Activated naive CD8-positive, alpha-beta T cell treated with anti-CD3 and anti-CD28 coated beads for 36 hours (primary cell): ENCODE data around the gene USP35. TPM values are rescaled to one million over a fixed set of nuclear protein-coding genes. Genes with fewer than 3 reads are reported as not detected.

ENCODE experiments used
- DNase-seq: peaks from one replicate; pipeline ENCODE4 v3.0.0; 2021
- H3K27ac Mint-ChIP-seq: one replicate; pipeline ENCODE4 v1.8.0; 2022; ENCODE audit warnings: mild to moderate bottlenecking, moderate library complexity, mixed read lengths
- H3K27me3 Mint-ChIP-seq: one replicate; pipeline ENCODE4 v1.8.0; 2022; ENCODE audit warnings: mild to moderate bottlenecking, mixed read lengths
- H3K36me3 Mint-ChIP-seq: one replicate; pipeline ENCODE4 v1.8.0; 2021; ENCODE audit warnings: mild to moderate bottlenecking, mixed read lengths
- H3K4me1 Mint-ChIP-seq: one replicate; pipeline ENCODE4 v1.8.0; 2021; ENCODE audit warnings: mixed read lengths
- H3K4me3 Mint-ChIP-seq: one replicate; pipeline ENCODE4 v1.8.0; 2022; ENCODE audit warnings: mild to moderate bottlenecking, moderate library complexity, mixed read lengths
- H3K9me3 Mint-ChIP-seq: one replicate; pipeline ENCODE4 v1.8.0; 2022; ENCODE audit warnings: mixed read lengths
- total RNA-seq, 2 experiments: library from RNA; stranded (reverse); gene quantifications; one replicate each; pipeline ENCODE4 v1.2.3, GENCODE V29; 2021

The USP35 gene
- total RNA-seq, 2 experiments from 2014 or later = 3.5 to 4.2 TPM

DNA sequence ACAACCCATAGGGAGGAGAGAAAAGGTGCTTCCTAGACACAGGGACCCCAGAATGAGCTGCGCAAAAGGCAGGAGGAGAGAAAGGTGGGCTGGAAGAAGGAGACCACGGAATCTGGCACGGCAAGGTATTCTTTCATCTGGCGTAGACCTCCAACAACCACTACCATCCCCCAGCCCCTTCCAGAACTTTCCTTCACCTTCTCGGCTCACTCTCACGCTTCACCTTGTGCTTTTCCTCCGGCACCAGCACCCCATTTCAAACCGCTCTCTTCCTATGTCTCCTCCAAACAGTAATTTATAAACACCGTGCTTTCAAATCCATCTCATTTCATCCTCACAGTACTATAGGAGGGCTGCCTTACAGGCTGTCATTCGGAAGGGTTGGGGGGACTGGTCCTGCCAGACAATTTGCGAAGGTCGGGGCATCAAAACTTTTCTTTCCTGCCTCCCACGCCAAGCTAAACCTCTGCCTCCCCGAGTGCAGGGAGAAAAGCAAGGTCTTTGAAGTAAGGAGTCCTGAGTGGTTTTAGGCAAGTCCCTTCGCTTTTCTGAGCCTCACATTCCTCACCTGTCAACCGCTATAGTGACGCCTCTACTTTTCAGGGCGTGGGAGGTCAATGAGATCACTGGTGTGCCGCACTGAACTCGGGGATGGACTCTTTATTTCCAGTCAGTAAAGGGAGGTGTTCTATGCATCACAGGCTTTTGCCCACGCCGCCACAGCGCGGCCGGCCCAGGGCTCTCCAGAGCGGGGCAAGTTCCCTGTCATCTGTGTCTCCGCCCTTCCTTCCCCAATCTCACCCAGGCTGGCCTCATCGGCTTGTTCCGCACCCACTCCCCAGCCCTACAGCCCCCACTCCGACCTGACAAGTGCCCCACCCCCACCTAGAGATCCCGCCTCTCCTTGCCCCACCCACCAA is 1.1 kb upstream of the USP35 start:
- H3K27ac Mint-ChIP-seq = peak overlapping the region; percentile 100
- DNase-seq = peak; percentile 84
- peaks cover 44% of the 10 kb centered on the region for H3K4me1 Mint-ChIP-seq
- H3K36me3 Mint-ChIP-seq = peaks cover 4% of the 10 kb centered on the region
- H3K9me3 Mint-ChIP-seq = no peaks in the 10 kb centered on the region
- H3K4me3 Mint-ChIP-seq = peak overlapping the region; percentile 99
- no peaks in the 10 kb centered on the region for H3K27me3 Mint-ChIP-seq

GRCh38 chr11:78189174-78189724 is 530 bp downstream of the USP35 start:
- Mint-ChIP-seq H3K27ac (peak overlapping the region; percentile 70), H3K36me3 (no peaks in the 10 kb centered on the region), H3K4me3 (peak overlapping the region; percentile 99), H3K9me3 (no peaks in the 10 kb centered on the region), H3K27me3 (no peaks in the 10 kb centered on the region), H3K4me1 (peaks cover 56% of the 10 kb centered on the region)
- no peak for DNase-seq

DNA sequence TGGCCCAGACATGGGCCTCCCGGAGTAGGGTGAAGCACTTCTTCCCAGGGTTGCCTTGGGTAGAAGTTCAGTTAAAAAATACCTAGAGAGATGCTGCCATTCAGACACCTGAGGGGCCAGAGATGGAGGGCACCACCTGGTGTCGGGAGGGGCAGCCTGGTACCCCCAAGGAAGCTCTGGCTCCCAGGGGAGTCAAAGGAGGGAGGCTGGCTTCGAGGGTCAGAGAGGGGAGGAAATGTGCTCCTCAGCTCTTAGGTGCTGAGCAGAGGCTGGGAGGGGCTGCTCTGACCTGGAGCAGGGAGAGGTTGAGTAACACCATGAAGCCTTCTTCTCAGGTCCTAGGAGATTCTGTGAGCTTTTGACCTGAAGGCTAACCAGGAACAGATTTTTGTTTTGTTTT is 1.1 kb downstream of the USP35 start:
- H3K4me3 Mint-ChIP-seq = peak overlapping the region; percentile 99
- H3K27ac Mint-ChIP-seq = peak overlapping the region; percentile 70
- peaks cover 56% of the 10 kb centered on the region for H3K4me1 Mint-ChIP-seq
- no peaks in the 10 kb centered on the region for H3K9me3 Mint-ChIP-seq
- peaks cover 2% of the 10 kb centered on the region for H3K36me3 Mint-ChIP-seq
- DNase-seq = no peak
- H3K27me3 Mint-ChIP-seq = no peaks in the 10 kb centered on the region

DNA sequence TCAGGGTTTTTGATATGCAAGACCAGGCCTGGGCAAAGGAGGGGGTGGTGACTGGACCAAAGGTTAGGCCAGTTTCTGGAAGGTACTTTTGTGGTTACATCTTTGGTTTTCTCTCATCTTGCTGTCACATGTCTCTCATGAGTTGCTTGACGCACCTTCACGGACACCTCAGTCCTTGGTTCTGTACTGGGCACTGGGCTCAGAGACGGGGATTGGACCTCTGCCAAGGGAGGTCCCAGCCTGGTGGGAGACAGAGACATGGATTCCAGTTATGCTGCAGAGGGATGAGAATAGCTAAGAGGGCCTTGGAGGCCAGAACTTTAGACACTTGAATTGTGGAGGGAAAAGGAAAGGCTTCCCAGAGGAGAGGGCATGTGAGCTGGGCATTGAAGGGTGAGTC is 1.7 kb downstream of the USP35 start:
- Mint-ChIP-seq H3K27ac (no peak overlapping the region), H3K9me3 (no peaks in the 10 kb centered on the region), H3K36me3 (peaks cover 2% of the 10 kb centered on the region), H3K4me3 (no peak overlapping the region), H3K4me1 (peaks cover 56% of the 10 kb centered on the region), H3K27me3 (no peaks in the 10 kb centered on the region)
- DNase-seq = no peak

DNA sequence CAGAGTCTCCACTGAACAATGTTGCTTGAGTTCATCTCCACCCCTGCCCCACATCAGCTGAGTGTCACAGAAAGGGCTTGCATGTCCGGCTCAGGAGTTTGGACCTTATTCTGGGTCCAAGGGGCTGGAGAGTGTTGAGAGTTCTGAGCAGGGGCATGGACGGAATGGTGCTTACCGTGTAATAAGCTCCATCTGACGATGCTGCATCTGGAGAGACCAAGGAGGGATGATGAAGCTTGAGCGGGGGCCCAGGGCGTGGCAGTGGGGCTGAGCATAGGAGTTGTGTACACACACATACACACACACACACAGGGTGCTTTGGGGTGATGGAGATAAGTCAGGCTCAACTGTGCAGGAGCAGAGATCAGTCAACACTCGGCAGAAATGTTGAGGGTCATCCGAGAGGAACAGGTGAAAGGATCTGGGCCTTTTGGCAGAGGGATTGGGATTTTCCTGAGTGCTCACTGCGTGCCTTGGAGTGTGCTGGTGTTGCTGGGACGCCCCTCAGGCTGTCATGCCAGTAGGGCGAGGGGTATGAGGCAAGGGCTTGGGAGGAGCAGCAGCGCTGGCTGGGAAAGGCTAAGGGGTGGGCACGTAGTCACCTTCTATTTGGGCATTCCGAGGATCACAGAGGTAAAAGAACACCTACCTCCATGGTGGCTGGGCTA is 2.3 kb downstream of the USP35 start:
- no peaks in the 10 kb centered on the region for H3K27me3 Mint-ChIP-seq
- peaks cover 3% of the 10 kb centered on the region for H3K36me3 Mint-ChIP-seq
- H3K4me1 Mint-ChIP-seq = peaks cover 52% of the 10 kb centered on the region
- H3K27ac Mint-ChIP-seq = no peak overlapping the region
- no peaks in the 10 kb centered on the region for H3K9me3 Mint-ChIP-seq
- no peak overlapping the region for H3K4me3 Mint-ChIP-seq
- DNase-seq = no peak

- Mint-ChIP-seq H3K4me1 (peaks cover 40% of the 10 kb centered on the region), H3K27ac (no peak overlapping the region), H3K27me3 (no peaks in the 10 kb centered on the region), H3K4me3 (no peak overlapping the region), H3K9me3 (no peaks in the 10 kb centered on the region), H3K36me3 (peaks cover 6% of the 10 kb centered on the region)
- no peak for DNase-seq
Observed at GRCh38 chr11:78192223-78192719, 3.6 kb downstream of the USP35 start.

- Mint-ChIP-seq H3K4me3 (no peak overlapping the region), H3K4me1 (peaks cover 36% of the 10 kb centered on the region)
- DNase-seq = no peak
Observed at GRCh38 chr11:78192911-78193351, 4.2 kb downstream of the USP35 start.

GRCh38 chr11:78193806-78194205 is 5.1 kb downstream of the USP35 start:
- peaks cover 36% of the 10 kb centered on the region for H3K4me1 Mint-ChIP-seq
- DNase-seq = no peak
- no peaks in the 10 kb centered on the region for H3K9me3 Mint-ChIP-seq
- H3K36me3 Mint-ChIP-seq = peaks cover 7% of the 10 kb centered on the region
- no peak overlapping the region for H3K27ac Mint-ChIP-seq
- no peak overlapping the region for H3K4me3 Mint-ChIP-seq
- H3K27me3 Mint-ChIP-seq = no peaks in the 10 kb centered on the region

More at GRCh38 chr11:78192911-78193351, 4.2 kb downstream of the USP35 start:
- no peaks in the 10 kb centered on the region for H3K27me3 Mint-ChIP-seq
- peaks cover 7% of the 10 kb centered on the region for H3K36me3 Mint-ChIP-seq
- peak overlapping the region; percentile 67 for H3K27ac Mint-ChIP-seq
- H3K9me3 Mint-ChIP-seq = no peaks in the 10 kb centered on the region

DNA sequence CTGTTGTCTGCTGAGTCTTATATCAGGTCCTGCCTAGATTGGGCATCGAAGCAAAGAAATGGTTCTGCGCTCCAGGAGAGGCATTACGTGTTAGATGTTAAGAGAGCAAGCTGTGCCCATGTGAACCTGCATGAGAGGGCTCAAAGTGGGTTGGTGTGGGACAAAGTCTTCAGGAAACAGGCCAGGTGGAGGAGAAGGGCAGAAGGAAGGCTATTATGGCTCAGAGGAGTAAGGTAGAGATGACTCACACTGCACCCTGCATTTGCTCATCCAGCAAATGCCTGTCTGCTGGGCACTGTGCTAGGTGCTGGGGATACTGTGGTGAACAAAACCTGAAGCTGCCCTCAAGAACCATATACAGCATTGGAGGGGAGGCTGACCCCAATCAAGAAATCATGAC is 5.8 kb downstream of the USP35 start:
- no peaks in the 10 kb centered on the region for H3K9me3 Mint-ChIP-seq
- H3K4me1 Mint-ChIP-seq = peaks cover 34% of the 10 kb centered on the region
- no peak for DNase-seq
- no peaks in the 10 kb centered on the region for H3K27me3 Mint-ChIP-seq
- no peak overlapping the region for H3K27ac Mint-ChIP-seq
- H3K36me3 Mint-ChIP-seq = peaks cover 7% of the 10 kb centered on the region
- H3K4me3 Mint-ChIP-seq = no peak overlapping the region

- Mint-ChIP-seq H3K27ac (no peak overlapping the region), H3K4me3 (no peak overlapping the region), H3K9me3 (no peaks in the 10 kb centered on the region), H3K27me3 (no peaks in the 10 kb centered on the region), H3K4me1 (peaks cover 23% of the 10 kb centered on the region), H3K36me3 (peaks cover 8% of the 10 kb centered on the region)
- no peak for DNase-seq
Observed at GRCh38 chr11:78195917-78196560, 7.3 kb downstream of the USP35 start.

DNA sequence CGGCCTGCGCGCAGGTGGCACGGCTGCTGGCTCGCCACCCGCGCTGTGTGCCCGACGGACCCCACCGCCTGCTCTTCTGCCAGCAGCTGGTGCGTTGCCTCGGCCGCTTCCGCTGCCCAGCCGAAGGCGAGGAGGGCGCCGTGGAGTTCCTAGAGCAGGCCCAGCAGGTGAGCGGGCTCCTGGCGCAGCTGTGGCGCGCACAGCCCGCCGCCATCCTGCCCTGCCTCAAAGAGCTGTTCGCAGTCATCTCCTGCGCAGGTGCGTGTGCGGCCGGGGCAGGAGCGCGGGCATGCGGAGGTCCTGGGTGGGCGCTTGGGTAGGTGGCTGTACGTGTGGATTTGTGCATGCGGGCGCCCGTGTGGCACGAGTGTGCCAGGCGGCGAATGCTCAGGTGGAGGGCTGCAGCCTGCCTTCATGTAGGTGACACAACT is 8.0 kb downstream of the USP35 start:
- Mint-ChIP-seq H3K27ac (no peak overlapping the region), H3K9me3 (no peaks in the 10 kb centered on the region), H3K27me3 (no peaks in the 10 kb centered on the region), H3K4me3 (no peak overlapping the region), H3K36me3 (peaks cover 11% of the 10 kb centered on the region), H3K4me1 (peaks cover 26% of the 10 kb centered on the region)
- no peak for DNase-seq

GRCh38 chr11:78197816-78198215 is 9.1 kb downstream of the USP35 start:
- Mint-ChIP-seq H3K36me3 (peaks cover 11% of the 10 kb centered on the region), H3K4me3 (no peak overlapping the region), H3K27me3 (no peaks in the 10 kb centered on the region), H3K27ac (no peak overlapping the region), H3K4me1 (peaks cover 31% of the 10 kb centered on the region), H3K9me3 (no peaks in the 10 kb centered on the region)
- no peak for DNase-seq

DNA sequence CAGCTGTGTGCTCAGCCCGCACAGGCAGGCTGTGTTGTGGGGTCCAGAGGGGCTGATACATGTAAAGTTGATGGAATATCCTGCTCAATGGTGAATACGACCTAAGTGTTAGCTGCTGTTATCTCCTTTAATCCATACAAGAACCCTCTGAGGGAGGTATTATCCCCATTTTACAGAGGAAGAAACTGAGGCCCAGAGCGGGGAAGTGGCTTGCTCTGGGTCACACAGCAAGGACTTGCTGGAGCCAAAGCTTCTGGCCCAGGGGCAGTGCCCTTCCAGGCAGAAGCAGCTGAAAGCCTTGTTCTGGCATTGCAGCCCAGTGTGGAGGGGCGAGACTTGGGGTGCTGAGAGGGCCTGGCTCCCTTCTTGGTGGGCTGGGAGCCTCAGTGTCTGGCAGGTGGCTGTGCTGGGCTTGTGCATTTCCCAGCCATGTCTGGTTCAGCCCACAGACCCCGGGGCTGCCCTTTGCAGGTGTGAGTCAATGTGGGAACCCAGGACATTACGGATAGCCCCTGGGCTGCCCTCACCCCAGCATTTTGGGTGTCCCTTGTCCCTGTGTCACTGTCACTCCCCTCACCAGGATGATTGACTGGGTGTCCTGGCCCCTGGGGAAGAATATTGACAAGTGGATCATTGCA is 10.4 kb downstream of the USP35 start:
- no peak for DNase-seq
- Mint-ChIP-seq H3K27me3 (no peaks in the 10 kb centered on the region), H3K4me1 (peaks cover 26% of the 10 kb centered on the region), H3K9me3 (no peaks in the 10 kb centered on the region), H3K4me3 (no peak overlapping the region), H3K36me3 (peaks cover 13% of the 10 kb centered on the region), H3K27ac (no peak overlapping the region)

- H3K9me3 Mint-ChIP-seq = no peaks in the 10 kb centered on the region
- DNase-seq = no peak
- no peaks in the 10 kb centered on the region for H3K27me3 Mint-ChIP-seq
- peaks cover 14% of the 10 kb centered on the region for H3K36me3 Mint-ChIP-seq
- H3K4me3 Mint-ChIP-seq = no peak overlapping the region
- peaks cover 30% of the 10 kb centered on the region for H3K4me1 Mint-ChIP-seq
- H3K27ac Mint-ChIP-seq = no peak overlapping the region
Observed at GRCh38 chr11:78199653-78200015, 10.9 kb downstream of the USP35 start.
